Activated T-cell treated with anti-CD3 and anti-CD28 coated beads, Interleukin-2, amount 50 U/mL, for 4 hours (primary cell): Measurements from ENCODE around the gene HNRNPUL1. TPM values are rescaled to one million over a fixed set of nuclear protein-coding genes. Genes with fewer than 3 reads are reported as not detected.

Experiments
- ATAC-seq, 2 donors: fragments of 200-7000 bp; cut with Tn5 transposase; one replicate each; pipeline ENCODE4 v1.10.0; 2021
- DNase-seq: peaks from one replicate; pipeline ENCODE4 v3.0.0-alpha.2; 2020
- H3K27me3 Mint-ChIP-seq: one replicate; pipeline ENCODE4 v1.8.0; 2021; ENCODE audit warnings: low read depth, mixed read lengths
- H3K36me3 Mint-ChIP-seq: one replicate; pipeline ENCODE4 v1.8.0; 2022; ENCODE audit warnings: mixed read lengths; ENCODE audit not compliant: insufficient read depth
- H3K4me1 Mint-ChIP-seq: one replicate; pipeline ENCODE4 v1.8.0; 2021; ENCODE audit warnings: low read depth, mixed read lengths
- H3K4me3 Mint-ChIP-seq: one replicate; pipeline ENCODE4 v1.8.0; 2021; ENCODE audit warnings: mild to moderate bottlenecking, moderate library complexity, mixed read lengths
- H3K9me3 Mint-ChIP-seq: one replicate; pipeline ENCODE4 v1.8.0; 2021; ENCODE audit warnings: mixed read lengths
- total RNA-seq, 3 donors: library from RNA; stranded (reverse); gene quantifications; one replicate each; pipeline ENCODE4 v1.2.1, GENCODE V29; 2021

HNRNPUL1 gene
- total RNA-seq, 3 donors from 2014 or later = 224 to 248 (median 238) TPM

DNA sequence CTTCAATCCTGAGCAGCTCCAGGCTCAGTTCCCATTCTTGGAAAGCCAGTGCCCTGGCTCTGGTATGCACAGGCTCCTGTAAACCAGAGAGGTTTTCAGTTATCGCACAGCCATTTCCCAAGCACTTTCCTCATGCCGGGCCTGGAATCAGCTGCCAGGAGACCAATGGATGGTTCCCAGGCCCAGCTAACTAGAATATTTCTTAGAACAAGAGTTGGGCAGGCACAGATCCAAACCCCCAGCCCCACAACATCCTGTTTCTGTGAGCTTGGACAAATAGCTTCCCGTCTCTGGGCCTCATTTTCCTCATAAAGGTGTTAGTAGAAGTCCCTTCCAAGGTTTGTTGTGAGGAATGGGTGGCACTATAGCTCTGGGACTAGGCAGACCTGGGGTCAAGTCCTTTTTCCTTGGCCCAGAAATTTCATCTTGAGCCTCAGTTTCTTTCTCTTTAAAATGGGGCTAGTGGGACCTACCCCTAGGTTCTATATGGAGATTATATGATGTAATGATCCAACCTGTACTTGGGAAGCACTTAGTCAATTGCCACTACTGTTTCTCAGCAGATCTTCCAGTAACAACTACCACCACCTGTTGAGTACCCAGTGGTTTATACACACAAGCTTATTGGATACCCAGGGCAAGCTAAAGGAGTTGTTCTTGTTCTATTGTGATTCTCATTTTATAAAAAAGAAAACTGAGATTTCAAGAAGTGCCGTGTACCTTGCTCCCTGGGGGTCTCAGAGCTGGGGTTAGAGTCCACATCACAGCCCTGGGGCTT, 40.7 kb downstream of the HNRNPUL1 start:
- H3K4me3 Mint-ChIP-seq = no peak overlapping the region
- H3K9me3 Mint-ChIP-seq = no peaks in the 10 kb centered on the region
- H3K36me3 Mint-ChIP-seq = peaks cover 41% of the 10 kb centered on the region
- no peak for ATAC-seq
- H3K4me1 Mint-ChIP-seq = peaks cover 93% of the 10 kb centered on the region
- no peak for DNase-seq
- no peaks in the 10 kb centered on the region for H3K27me3 Mint-ChIP-seq

DNA sequence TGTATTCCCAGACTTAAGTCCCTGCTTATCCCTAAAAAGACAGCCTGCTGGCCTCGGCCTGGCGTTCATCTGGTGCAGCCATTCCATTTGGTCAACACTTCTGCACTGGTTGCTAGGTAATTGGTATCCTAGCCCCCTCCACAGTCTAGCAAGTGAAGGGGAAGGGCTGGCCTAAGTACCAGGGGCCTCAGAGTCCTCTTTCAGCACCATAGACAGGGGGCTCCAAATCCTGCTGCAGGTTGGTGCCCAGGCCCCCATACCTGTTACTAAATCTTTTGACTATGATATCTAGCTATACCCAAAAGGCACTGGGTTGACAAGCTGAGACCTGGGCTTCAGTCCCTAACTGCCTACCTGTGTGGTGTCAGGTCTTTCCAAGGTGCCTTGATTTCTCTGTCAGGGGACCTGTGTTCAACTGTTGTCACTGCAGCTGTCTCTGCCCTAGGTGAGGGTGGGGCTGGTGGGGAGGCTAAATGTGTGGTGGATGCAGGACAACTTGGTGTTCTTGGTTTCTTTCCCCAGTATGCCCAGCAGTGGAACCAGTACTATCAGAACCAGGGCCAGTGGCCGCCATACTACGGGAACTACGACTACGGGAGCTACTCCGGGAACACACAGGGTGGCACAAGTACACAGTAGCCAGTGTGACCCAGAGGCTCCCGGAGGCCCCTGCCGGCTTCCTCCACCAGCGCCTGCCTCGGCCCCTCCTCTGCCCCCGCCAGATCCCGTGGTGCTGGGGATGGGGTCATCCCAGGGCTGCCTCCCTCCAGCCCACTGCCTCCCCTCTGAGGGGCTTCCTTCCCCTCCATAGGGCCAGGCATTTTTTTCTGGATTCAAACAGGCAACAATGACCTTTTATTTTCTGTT, 42.0 kb downstream of the HNRNPUL1 start:
- H3K36me3 Mint-ChIP-seq = peaks cover 34% of the 10 kb centered on the region
- H3K9me3 Mint-ChIP-seq = no peaks in the 10 kb centered on the region
- ATAC-seq (no peak), DNase-seq (no peak)
- H3K27me3 Mint-ChIP-seq = no peaks in the 10 kb centered on the region
- H3K4me1 Mint-ChIP-seq = peaks cover 88% of the 10 kb centered on the region
- H3K4me3 Mint-ChIP-seq = peak overlapping the region; percentile 62

DNA sequence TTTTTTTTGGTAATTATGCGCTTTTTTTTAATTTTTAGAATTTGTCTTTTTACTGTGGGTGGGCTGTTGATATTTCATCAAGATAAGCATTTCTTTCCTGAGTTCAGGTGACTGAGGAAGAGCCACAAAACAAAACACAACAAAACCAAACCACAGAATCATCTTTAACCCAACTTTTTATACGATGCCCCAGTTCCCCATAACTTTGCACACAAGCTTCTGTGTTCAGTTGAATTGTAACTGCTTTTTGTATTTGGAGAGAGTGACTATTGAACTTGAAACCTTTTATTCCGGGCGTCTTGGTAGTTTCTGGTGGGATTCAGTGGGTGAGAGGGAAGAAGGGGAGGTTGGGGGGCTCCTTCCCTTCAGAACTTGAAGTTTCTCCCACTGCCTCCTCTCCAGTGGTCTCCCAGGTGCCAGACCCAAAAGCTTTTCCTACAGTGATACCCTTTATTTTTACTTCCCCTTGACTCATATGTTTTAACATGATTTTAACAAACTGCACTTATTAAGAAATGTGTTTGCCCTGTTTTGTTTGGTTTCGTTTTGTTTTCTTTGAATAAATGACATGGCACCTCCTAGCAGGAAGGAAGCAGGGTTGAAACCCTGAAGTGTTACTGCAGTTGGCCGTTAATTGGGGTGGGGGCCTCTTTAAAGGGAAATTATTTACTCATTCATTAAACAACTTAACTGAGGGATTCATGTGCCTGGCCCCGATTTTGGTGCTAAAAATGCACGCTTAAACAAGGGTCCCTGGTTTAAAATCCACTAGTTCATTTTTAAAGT, 43.1 kb downstream of the HNRNPUL1 start:
- DNase-seq (no peak), ATAC-seq (no peak)
- no peaks in the 10 kb centered on the region for H3K27me3 Mint-ChIP-seq
- peaks cover 88% of the 10 kb centered on the region for H3K4me1 Mint-ChIP-seq
- H3K4me3 Mint-ChIP-seq = peak overlapping the region; percentile 62
- peaks cover 31% of the 10 kb centered on the region for H3K36me3 Mint-ChIP-seq
- no peaks in the 10 kb centered on the region for H3K9me3 Mint-ChIP-seq

DNA sequence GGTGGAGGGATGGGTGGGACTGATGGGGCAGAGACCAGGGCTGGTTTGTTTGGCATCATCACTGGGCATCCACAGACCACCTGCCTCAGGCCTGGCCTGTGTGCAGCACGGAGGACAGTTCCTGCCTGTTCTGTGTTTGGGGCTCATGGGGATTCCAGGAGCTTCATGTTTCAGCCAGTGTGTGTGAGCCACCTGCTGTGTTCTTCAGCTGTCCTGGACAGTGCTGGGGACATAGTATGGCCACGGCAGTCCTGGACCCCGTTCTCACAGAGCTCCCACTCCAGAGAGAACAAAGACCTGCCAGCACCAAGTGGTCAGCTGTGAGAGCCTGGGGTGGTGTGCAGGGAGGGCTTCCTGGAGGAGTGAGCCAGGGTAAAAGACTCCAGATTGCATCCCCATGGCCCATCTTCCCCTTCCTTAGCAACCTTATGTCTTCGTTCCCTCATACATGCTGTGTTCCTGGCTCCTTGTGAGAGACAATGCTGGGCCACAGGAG, 43.8 kb downstream of the HNRNPUL1 start:
- Mint-ChIP-seq H3K36me3 (peaks cover 31% of the 10 kb centered on the region), H3K9me3 (no peaks in the 10 kb centered on the region), H3K4me1 (peaks cover 85% of the 10 kb centered on the region), H3K4me3 (peak overlapping the region; percentile 97), H3K27me3 (no peaks in the 10 kb centered on the region)
- DNase-seq (no peak), ATAC-seq (peak in 1 of 2 donors; percentile 4)

GRCh38 chr19:41308450-41309179, 44.4 kb downstream of the HNRNPUL1 start:
- Mint-ChIP-seq H3K9me3 (no peaks in the 10 kb centered on the region), H3K36me3 (peaks cover 36% of the 10 kb centered on the region), H3K27me3 (no peaks in the 10 kb centered on the region), H3K4me1 (peaks cover 85% of the 10 kb centered on the region), H3K4me3 (peak overlapping the region; percentile 97)
- ATAC-seq (peak; percentile 52 to 53), DNase-seq (peak; percentile 96)

- H3K27me3 Mint-ChIP-seq = no peaks in the 10 kb centered on the region
- peak overlapping the region; percentile 97 for H3K4me3 Mint-ChIP-seq
- H3K9me3 Mint-ChIP-seq = no peaks in the 10 kb centered on the region
- H3K36me3 Mint-ChIP-seq = peaks cover 32% of the 10 kb centered on the region
- H3K4me1 Mint-ChIP-seq = peaks cover 77% of the 10 kb centered on the region
- DNase-seq = no peak
- no peak for ATAC-seq
Measured at GRCh38 chr19:41309180-41310032, 45.2 kb downstream of the HNRNPUL1 start.

GRCh38 chr19:41310033-41310831, 46.1 kb downstream of the HNRNPUL1 start, which contains the start of gene CCDC97:
Gene CCDC97, plus strand, starts transcription at chr19:41310172. Its CDS starts 139 bp downstream, at chr19:41310311.
- H3K4me1 Mint-ChIP-seq = peaks cover 69% of the 10 kb centered on the region
- no peaks in the 10 kb centered on the region for H3K27me3 Mint-ChIP-seq
- ATAC-seq = peak; percentile 70 to 77
- H3K4me3 Mint-ChIP-seq = peak within 1 kb of the TSS; percentile 97
- no peaks in the 10 kb centered on the region for H3K9me3 Mint-ChIP-seq
- peaks cover 23% of the 10 kb centered on the region for H3K36me3 Mint-ChIP-seq
- peak; percentile 85 for DNase-seq

- DNase-seq (no peak), ATAC-seq (no peak)
- Mint-ChIP-seq H3K4me3 (peak overlapping the region; percentile 97), H3K4me1 (peaks cover 63% of the 10 kb centered on the region), H3K9me3 (no peaks in the 10 kb centered on the region), H3K36me3 (peaks cover 22% of the 10 kb centered on the region), H3K27me3 (no peaks in the 10 kb centered on the region)
Measured at GRCh38 chr19:41311072-41311471, 46.9 kb downstream of the HNRNPUL1 start.

DNA sequence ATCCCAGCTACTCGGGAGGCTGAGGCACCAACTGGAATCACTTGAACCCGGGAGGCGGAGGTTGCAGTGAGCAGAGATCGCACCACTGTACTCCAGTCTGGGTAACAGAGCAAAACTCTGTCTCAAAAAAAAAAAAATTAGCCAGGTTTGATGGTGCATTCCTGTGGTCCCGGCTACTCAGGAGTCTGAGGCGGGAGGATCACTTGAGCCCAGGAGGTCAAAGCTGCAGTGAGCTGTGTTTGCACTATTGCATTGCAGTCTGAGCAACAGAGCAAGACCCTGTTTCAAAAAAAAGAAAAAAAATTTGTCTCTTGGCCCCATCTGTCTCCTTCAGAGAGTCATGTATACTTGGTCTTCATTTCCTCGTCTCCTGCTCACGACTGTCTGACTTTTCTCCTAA, 47.4 kb downstream of the HNRNPUL1 start:
- Mint-ChIP-seq H3K4me1 (peaks cover 60% of the 10 kb centered on the region), H3K27me3 (no peaks in the 10 kb centered on the region), H3K4me3 (peak overlapping the region; percentile 97), H3K9me3 (no peaks in the 10 kb centered on the region), H3K36me3 (peaks cover 26% of the 10 kb centered on the region)
- ATAC-seq (no peak), DNase-seq (no peak)

DNA sequence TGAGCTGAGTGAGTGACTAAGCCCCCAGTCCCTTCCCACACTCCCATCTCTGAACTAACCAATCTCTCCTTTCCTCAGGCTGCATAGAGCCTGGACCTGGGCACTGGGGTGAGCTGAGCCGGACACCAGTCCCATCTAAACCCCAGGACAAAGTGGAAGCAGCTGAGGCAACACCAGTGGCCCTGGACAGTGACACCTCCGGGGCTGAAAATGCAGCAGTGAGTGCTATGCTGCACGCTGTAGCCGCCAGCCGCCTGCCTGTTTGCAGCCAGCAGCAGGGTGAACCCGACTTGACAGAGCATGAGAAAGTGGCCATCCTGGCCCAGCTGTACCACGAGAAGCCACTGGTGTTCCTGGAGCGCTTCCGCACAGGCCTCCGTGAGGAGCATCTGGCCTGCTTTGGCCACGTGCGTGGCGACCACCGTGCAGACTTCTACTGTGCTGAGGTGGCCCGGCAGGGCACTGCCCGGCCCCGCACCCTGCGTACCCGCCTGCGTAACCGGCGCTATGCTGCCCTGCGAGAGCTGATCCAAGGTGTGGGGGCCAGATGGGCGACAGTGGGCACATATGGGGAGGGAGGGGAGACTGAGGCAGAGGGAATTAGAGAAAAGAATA, 52.2 kb downstream of the HNRNPUL1 start:
- Mint-ChIP-seq H3K4me1 (peaks cover 27% of the 10 kb centered on the region), H3K4me3 (no peak overlapping the region), H3K27me3 (no peaks in the 10 kb centered on the region), H3K36me3 (peaks cover 29% of the 10 kb centered on the region), H3K9me3 (no peaks in the 10 kb centered on the region)
- no peak for DNase-seq
- ATAC-seq = no peak

- no peaks in the 10 kb centered on the region for H3K27me3 Mint-ChIP-seq
- no peak overlapping the region for H3K4me3 Mint-ChIP-seq
- DNase-seq = no peak
- peaks cover 20% of the 10 kb centered on the region for H3K36me3 Mint-ChIP-seq
- H3K4me1 Mint-ChIP-seq = peaks cover 13% of the 10 kb centered on the region
- ATAC-seq = no peak
- H3K9me3 Mint-ChIP-seq = no peaks in the 10 kb centered on the region
Measured at GRCh38 chr19:41318696-41319499, 54.7 kb downstream of the HNRNPUL1 start.
